ENCODE data around the gene ACSS2.

DNA sequence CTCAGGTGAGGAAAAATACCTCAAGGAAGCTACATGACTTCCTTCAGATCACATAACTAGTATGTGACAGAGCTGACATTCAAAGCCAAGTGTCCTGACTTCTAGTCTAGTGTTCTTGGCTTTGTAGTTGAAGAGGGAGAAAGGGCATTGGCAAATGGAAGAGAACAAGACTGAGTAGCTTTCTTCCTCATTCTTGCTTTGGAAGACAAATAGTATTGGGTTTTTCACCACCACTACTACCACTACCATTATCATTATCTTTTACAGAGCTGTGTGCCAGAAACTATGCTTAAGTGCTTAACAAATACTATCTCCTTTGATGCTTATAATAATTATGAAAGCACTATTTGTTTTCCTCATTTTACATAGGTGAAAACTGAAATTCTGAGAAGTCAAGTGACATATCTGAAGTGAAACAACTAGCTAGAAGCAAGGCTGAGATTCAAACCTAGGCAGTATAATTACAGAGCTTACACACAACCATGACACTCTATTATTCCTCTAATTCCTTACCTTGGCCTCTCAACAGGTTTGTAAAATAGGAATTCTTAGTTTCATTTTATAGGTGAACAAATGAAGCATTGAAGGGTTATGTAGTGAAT, 6.8 kb downstream of the ACSS2 start:
- TF ChIP-seq POLR2A (IDR thresholded peaks at IDR 0.05; ENCODE audit: low read length) = no peak
- no peak for TF ChIP-seq GATA1 (IDR thresholded peaks at IDR 0.05; ENCODE audit: low read depth, low read length)

All from erythroblast (primary cell).